Natural killer cell (primary cell): Measurements from ENCODE around the gene FLOT1. TPM values are rescaled to one million over a fixed set of nuclear protein-coding genes. Genes with fewer than 3 reads are reported as not detected.
"Not testable (repeated sequence)": the region's sequence is repeated elsewhere in the genome, so short reads cannot be mapped to it uniquely, and the experiment has no call there.

Experiments
- ATAC-seq, 3 donors: fragments of 150-1000 bp in 2 of 3; fragments of 200-7000 bp in 1 of 3; cut with Tn5 transposase; 1 replicate in 1 of 3; 2 replicates in 2 of 3; pipeline ENCODE4 v1.10.0; 2021; ENCODE audit warnings: mild to moderate bottlenecking in 2 of 3, moderate library complexity in 2 of 3
- DNase-seq, 2 donors: peaks; one replicate each; pipeline versions ENCODE4 v3.0.0 to v3.0.0-alpha.2; 2013 to 2021; ENCODE audit warnings: mixed read lengths in 1 of 2
- H3K27ac ChIP-seq: one replicate; pipeline ENCODE4 v1.5.1; 2013; ENCODE audit warnings: mild to moderate bottlenecking, low read length
- H3K27me3 ChIP-seq: one replicate; pipeline ENCODE4 v1.6.1; 2013; ENCODE audit warnings: low read length; ENCODE audit not compliant: control insufficient read depth, insufficient read depth
- H3K36me3 ChIP-seq: one replicate; pipeline ENCODE4 v1.6.1; 2013; ENCODE audit warnings: low read length; ENCODE audit not compliant: control insufficient read depth, insufficient read depth
- H3K4me1 ChIP-seq: one replicate; pipeline ENCODE4 v1.6.1; 2013; ENCODE audit warnings: low read length; ENCODE audit not compliant: control insufficient read depth, insufficient read depth
- H3K4me3 ChIP-seq: one replicate; pipeline ENCODE4 v1.5.1; 2013; ENCODE audit warnings: low read length
- H3K9me3 ChIP-seq: one replicate; pipeline ENCODE4 v1.6.1; 2013; ENCODE audit warnings: low read length; ENCODE audit not compliant: control insufficient read depth, insufficient read depth
- H3K27ac Mint-ChIP-seq, 2 donors: one replicate each; pipeline ENCODE4 v1.8.0; 2022; ENCODE audit warnings: mild to moderate bottlenecking in 2 of 2, mixed read lengths in 2 of 2, moderate library complexity in 1 of 2
- H3K27me3 Mint-ChIP-seq, 2 donors: one replicate each; pipeline ENCODE4 v1.8.0; 2022; ENCODE audit warnings: low read depth in 2 of 2, mixed read lengths in 2 of 2
- H3K36me3 Mint-ChIP-seq: one replicate; pipeline ENCODE4 v1.8.0; 2022; ENCODE audit warnings: mixed read lengths
- H3K4me1 Mint-ChIP-seq, 2 donors: one replicate each; pipeline ENCODE4 v1.8.0; 2022; ENCODE audit warnings: mixed read lengths in 2 of 2
- H3K4me3 Mint-ChIP-seq: one replicate; pipeline ENCODE4 v1.8.0; 2022; ENCODE audit warnings: mild to moderate bottlenecking, moderate library complexity, mixed read lengths
- H3K9me3 Mint-ChIP-seq, 2 donors: one replicate each; pipeline ENCODE4 v1.8.0; 2022; ENCODE audit warnings: mixed read lengths in 2 of 2
- WGBS: methylation state at CpG from one replicate; pipeline ENCODE4 v1.1.7; 2013; ENCODE audit warnings: missing lambda C conversion rate; ENCODE audit not compliant: insufficient coverage; 5-methylcytosine and 5-hydroxymethylcytosine counted together
- intact Hi-C: fragments of 100-400 bp; cut with micrococcal nuclease; formaldehyde crosslinking; loops from one replicate; pipeline ENCODE4 v1.14.2; 2022
- total RNA-seq, 4 donors: library from RNA; stranded (reverse); fragments of 120-200 nt in 1 of 4; gene quantifications; one replicate each; pipeline versions ENCODE4 v1.2.3 to v1.2.4, GENCODE V29; 2013 to 2022
- TF ChIP-seq, protein P1 (sequence below): fragments of 200-600 bp; IDR thresholded peaks from one replicate; pipeline ENCODE4 v1.8.0; 2022; ENCODE audit warnings: antibody characterized with exemption

FLOT1 gene
- total RNA-seq, 3 donors from 2014 or later (not counting 1 experiment from before 2014, with no cell fraction given), result 73.1 to 113 (median 94.2) TPM

DNA sequence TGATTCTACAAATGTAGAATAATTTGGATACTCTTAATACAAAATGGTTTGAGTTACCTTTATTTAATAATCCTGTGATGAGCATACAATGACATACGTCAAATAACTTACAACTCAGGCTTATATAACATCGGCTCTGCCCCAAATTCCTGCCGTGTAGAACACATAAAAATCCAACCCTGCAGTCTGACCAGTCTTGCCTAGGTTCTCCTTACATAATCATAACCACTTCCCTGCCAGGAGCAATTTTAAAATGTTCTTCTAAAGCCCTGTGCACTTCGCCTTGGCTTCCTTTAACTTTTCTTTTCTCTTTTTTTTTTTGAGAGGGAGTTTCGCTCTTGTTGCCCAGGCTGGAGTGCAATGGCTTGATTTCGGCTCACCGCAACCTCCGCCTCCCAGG is 18.1 kb upstream of the FLOT1 start:
- Mint-ChIP-seq H3K9me3 (no peaks in the 10 kb centered on the region), H3K4me3 (no peak overlapping the region), H3K4me1 (peaks cover 6 to 10% of the 10 kb centered on the region in 2 donors), H3K36me3 (no peaks in the 10 kb centered on the region), H3K27me3 (peaks cover 15 to 26% of the 10 kb centered on the region in 2 donors), H3K27ac (no peak overlapping the region)
- ATAC-seq (no peak), DNase-seq (no peak)
- Histone ChIP-seq H3K4me3 (no peak overlapping the region), H3K36me3 (no peaks in the 10 kb centered on the region), H3K27me3 (no peaks in the 10 kb centered on the region), H3K9me3 (no peaks in the 10 kb centered on the region), H3K27ac (no peak overlapping the region), H3K4me1 (no peaks in the 10 kb centered on the region)
- WGBS, result 77% methylated on average over 8 of the region's 8 CpGs
- intact Hi-C loops, result no loop called here
- TF ChIP-seq, protein P1, sequence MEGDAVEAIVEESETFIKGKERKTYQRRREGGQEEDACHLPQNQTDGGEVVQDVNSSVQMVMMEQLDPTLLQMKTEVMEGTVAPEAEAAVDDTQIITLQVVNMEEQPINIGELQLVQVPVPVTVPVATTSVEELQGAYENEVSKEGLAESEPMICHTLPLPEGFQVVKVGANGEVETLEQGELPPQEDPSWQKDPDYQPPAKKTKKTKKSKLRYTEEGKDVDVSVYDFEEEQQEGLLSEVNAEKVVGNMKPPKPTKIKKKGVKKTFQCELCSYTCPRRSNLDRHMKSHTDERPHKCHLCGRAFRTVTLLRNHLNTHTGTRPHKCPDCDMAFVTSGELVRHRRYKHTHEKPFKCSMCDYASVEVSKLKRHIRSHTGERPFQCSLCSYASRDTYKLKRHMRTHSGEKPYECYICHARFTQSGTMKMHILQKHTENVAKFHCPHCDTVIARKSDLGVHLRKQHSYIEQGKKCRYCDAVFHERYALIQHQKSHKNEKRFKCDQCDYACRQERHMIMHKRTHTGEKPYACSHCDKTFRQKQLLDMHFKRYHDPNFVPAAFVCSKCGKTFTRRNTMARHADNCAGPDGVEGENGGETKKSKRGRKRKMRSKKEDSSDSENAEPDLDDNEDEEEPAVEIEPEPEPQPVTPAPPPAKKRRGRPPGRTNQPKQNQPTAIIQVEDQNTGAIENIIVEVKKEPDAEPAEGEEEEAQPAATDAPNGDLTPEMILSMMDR, result no peak

DNA sequence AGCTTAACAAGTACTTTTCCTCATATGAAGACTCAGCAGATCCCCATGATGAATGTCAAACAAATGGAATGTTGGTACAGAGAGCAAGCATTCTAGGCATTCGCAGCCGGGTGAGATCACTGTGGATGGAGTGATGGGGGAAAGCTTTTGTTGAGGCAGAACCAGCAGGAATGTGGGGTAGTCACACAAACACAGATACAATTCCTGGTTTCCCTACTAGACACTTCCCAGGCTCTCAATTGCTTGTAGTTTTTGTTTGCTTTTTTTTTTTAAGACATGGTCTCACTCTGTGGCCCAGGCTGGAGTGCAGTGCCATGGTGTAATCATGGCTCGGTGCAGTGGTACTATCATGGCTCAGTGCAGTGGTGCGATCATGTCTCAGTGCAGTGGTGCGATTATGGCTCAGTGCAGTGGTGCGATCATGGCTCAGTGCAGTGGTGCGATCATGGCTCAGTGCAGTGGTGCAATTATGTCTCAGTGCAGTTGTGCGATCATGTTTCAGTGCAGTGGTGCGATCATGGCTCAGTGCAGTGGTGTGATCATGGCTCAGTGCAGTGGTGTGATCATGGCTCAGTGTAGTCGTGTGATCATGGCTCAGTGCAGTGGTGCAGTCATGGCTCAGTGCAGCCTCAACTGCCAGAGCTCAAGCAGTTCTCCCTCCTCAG is 17.2 kb upstream of the FLOT1 start:
- H3K4me1 Mint-ChIP-seq, result peaks cover 6 to 10% of the 10 kb centered on the region in 2 donors
- intact Hi-C loops, result no loop called here
- no peaks in the 10 kb centered on the region for H3K36me3 Mint-ChIP-seq
- Histone ChIP-seq H3K4me3 (no peak overlapping the region), H3K9me3 (no peaks in the 10 kb centered on the region), H3K27me3 (no peaks in the 10 kb centered on the region), H3K27ac (no peak overlapping the region), H3K4me1 (no peaks in the 10 kb centered on the region), H3K36me3 (no peaks in the 10 kb centered on the region)
- TF ChIP-seq, protein P1, result no peak
- H3K27ac Mint-ChIP-seq, result no peak overlapping the region
- ATAC-seq (no peak), DNase-seq (no peak)
- 94% methylated on average over 10 of the region's 10 CpGs for WGBS
- H3K27me3 Mint-ChIP-seq, result peaks cover 15 to 20% of the 10 kb centered on the region in 2 donors
- no peaks in the 10 kb centered on the region for H3K9me3 Mint-ChIP-seq
- no peak overlapping the region for H3K4me3 Mint-ChIP-seq

DNA sequence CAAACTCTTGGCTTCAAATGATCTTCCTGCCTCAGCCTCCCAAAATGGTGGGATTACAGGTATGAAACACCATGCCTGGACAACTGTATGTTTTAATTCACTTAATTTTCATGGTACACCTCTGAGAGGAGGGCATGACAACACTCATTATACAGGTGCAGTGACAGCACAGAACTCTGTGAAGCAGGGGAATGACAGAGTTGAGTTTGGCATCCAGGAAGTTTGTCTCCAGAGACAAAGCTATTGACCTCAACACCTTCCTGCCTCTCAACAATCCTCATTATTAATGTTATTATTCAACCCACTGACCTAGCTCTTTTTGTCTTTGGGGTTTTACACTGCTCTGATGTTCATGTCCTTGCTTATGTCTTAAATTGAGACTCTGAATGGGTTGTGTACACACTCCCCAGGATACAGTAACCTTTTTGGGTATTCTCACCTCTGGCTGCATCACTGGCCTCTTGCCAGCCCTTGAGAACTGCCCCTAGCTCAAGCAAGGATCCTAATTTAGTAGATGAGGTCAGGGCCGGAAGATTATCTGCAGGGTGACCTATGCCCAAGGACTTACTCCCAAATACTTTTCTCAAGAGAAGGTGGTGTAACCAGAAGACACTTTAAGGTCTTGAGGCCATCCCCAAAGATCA is 14.9 kb upstream of the FLOT1 start:
- TF ChIP-seq, protein P1, result no peak
- H3K4me1 Mint-ChIP-seq, result no peaks in the 10 kb centered on the region
- H3K9me3 ChIP-seq, result no peaks in the 10 kb centered on the region
- 100% methylated on average over 1 of the region's 1 CpG for WGBS
- no peak overlapping the region for H3K27ac ChIP-seq
- no peaks in the 10 kb centered on the region for H3K36me3 ChIP-seq
- no peak overlapping the region for H3K4me3 Mint-ChIP-seq
- no peak for ATAC-seq
- no peaks in the 10 kb centered on the region for H3K36me3 Mint-ChIP-seq
- H3K27ac Mint-ChIP-seq, result no peak overlapping the region
- peaks cover 4 to 7% of the 10 kb centered on the region in 2 donors for H3K27me3 Mint-ChIP-seq
- intact Hi-C loops, result no loop called here
- H3K4me1 ChIP-seq, result no peaks in the 10 kb centered on the region
- no peak for DNase-seq
- no peak overlapping the region for H3K4me3 ChIP-seq
- H3K27me3 ChIP-seq, result no peaks in the 10 kb centered on the region
- H3K9me3 Mint-ChIP-seq, result no peaks in the 10 kb centered on the region

DNA sequence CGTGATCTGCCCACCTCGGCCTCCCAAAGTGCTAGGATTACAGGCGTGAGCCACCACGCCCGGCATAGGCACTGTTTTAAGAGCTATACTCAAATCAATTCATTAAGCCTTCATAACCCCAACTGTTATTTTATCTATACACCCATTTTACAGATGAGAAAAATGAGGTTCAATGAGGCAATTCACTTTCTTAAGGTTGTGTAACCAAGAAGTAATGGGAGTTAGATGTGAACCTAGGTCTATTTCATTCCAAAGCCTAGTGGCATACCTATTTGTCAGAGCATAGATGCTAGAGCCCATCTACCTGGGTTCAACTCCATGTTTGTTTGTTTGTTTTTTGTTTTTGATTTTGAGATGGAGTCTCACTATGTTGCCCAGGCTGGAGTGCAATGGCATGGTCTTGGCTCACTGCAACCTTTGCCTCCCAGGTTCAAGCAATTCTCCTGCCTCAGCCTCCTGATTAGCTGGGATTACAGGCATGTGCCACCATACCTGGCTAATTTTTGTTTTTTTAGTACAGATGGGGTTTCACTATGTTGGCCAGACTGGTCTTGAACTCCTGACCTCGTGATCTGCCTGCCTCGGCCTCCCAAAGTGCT is 14.0 kb upstream of the FLOT1 start:
- H3K9me3 ChIP-seq, DNase-seq, H3K4me3 ChIP-seq, H3K27me3 ChIP-seq, H3K27ac Mint-ChIP-seq, H3K36me3 ChIP-seq, H3K9me3 Mint-ChIP-seq, H3K4me1 ChIP-seq, H3K4me3 Mint-ChIP-seq, H3K4me1 Mint-ChIP-seq, intact Hi-C loops, ATAC-seq, H3K36me3 Mint-ChIP-seq, H3K27ac ChIP-seq, H3K27me3 Mint-ChIP-seq: not testable (repeated sequence)
- 93% methylated on average over 7 of the region's 7 CpGs for WGBS
